GM18505 (cell line): ENCODE measurements around the gene LINGO4.

Experiments
- ATAC-seq: cut with Tn5 transposase; IDR thresholded peaks from one replicate; pipeline ENCODE4 v1.9.1; 2021; ENCODE audit not compliant: unreplicated experiment
- POLR2A ChIP-seq: IDR thresholded peaks from 4 replicates; pipeline ENCODE4 v1.6.1; 2011; ENCODE audit warnings: borderline replicate concordance; ENCODE audit not compliant: insufficient read depth, insufficient read length; ENCODE audit errors: extremely low read depth

The LINGO4 gene

DNA sequence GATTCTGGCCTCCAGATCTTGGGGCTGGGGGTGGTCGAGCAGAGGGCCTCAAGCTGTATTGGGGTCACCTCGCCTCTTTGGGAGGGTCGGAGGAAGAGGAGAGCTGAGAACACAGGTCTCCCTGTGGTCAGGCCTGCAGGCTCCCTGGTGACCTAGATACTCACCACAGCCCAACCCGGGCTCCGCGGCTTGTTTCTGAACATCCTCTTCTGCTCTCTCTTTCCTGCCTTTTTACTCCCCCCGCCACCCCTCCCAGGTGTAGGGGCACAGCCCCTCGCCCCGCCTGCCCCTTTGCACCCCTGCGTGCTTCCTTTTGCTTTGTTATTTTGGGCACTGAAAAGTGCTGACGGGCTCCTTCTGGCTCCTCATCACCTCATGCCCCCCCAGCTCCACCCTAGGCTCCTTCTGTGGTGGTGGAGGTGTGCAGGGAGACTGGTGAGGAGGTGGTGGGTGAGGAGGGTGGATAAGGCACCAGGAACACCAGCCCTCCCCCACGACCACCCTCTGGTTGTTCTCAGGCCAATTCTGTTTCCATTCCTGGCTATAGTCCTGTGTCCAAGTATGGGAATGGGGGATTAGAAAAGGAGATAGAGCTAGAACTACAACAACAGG, 10.6 kb upstream of the LINGO4 start:
- ATAC-seq = no peak
- no peak for TF ChIP-seq POLR2A

DNA sequence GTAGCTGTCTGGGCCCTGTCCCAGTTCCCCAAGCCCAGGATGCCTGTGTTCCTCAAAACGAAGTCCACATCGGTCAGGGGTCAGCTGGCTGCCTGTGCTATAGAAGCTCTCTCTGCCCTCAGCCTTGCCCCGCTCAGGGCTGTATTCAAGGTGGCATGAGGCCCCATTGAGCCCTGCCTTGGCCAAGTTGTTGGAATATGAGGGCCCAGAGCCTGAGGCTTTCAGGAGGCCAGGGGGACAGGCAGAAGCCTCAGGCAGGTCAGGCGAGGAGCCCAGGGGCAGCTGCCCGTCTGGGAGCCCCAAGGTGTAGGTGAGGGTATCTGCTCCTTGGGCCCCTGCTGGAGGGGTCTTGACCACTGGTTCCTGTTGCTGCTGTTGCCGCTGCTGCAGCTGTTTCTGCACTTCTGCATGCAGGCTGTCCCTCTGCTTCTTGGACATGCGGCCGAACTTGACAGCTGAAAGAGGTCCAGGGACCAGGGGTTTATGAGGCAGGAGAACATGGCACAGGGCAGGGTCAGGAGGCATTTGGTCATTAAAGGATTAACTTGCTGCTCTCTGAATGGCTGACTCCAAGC, 9.8 kb upstream of the LINGO4 start:
- no peak for TF ChIP-seq POLR2A
- no peak for ATAC-seq

DNA sequence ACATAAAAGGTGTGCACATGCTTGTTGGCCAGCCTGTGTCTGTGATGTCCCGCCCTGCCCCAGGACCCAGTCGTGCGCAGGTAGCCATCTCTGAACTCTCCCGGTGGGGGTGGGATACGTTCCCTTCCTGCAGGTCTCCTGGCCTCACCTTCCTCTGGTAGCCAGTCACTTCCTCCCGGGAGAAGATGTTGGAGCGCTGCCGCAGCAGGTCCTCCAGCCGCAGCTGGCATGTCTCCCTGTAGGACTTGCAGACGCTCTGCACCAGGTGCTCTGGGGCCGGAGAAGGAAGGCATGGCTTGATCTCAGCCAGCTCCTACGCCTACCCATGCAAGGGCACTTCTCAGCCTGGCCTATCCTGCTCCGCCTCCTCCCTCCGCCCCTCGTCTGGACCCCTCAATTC, 9.2 kb upstream of the LINGO4 start:
- TF ChIP-seq POLR2A = no peak
- no peak for ATAC-seq

DNA sequence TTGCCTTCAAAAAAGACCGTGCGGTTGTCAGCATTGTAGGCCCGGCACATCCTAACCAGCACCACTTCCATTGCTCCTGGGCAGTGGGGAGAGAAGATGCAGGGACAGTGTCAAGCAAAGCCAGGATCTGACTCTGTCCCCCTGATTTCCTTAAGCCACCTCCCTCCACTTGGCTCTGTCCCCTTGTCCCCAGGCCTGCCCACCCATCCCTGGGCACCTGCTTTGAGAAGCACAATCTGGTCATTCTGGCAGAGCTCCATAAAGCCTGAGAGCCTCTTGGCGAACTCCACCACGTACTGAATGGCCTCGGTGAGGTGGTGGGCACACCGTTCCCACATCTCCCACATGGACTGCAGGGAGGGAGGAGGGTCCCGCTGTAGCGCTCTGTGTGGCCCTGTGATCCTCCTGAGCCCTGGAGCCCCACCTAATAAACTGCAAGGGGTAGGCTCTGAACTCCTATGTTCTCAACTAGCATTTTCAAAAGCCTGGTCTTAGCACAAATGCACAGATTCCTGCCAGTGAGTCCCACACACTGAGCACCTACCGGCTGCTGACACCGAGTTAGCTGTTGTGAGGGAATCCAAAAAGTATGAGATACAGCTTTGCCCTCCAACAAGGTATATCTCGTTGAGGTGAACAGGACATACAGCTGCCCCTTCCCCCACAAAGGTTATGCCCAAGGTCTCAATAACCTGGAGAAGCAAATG, 8.2 kb upstream of the LINGO4 start:
- no peak for ATAC-seq

DNA sequence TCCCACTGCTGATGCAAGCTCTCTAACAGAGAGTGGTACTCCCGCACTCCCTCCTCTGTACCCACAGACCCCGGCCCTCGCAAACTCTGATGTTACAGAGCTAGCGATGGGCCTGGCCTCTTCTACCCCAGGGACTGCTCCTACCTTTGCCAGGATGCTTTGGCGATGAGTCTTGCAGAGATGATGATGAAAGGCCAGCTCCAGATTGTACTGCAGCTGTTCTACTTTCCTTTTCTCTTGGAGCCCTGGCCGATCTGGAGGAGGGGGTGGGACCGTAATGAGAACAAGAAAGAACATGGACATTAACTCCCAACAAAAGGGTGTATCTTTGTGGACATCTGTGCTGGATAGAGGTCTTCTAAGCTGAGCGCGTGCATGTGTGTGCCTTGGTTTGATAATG, 6.0 kb upstream of the LINGO4 start:
- ATAC-seq = no peak
- TF ChIP-seq POLR2A = no peak

More for the DNA sequence above, 8.2 kb upstream of the LINGO4 start:
- TF ChIP-seq POLR2A = no peak

DNA sequence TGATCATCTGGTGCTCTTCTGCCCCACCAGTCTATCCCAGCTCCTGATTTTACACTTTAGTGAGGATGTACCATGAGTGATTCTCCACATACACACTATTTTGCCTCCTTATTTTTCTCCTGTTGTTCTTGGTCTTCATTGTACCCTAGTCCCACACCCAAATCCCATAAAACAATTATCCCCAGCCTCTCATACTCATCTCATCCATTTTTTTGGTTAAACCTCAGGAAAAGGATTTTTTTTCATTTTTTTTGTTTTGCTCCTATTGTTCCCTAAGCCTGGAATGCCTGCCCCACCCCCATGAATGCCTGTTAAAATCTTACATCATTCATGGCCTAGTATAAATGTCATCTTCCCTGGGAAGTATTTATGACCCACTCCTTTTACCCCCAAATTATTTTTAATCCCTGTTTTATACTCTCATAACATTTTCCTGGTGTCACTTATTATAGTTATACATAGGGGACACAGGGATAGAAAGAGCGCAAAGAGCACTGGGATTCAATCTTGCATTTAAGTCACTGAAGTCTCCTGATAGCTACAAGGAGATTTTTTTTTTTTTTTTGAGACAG, 4.9 kb upstream of the LINGO4 start:
- TF ChIP-seq POLR2A = no peak
- no peak for ATAC-seq

DNA sequence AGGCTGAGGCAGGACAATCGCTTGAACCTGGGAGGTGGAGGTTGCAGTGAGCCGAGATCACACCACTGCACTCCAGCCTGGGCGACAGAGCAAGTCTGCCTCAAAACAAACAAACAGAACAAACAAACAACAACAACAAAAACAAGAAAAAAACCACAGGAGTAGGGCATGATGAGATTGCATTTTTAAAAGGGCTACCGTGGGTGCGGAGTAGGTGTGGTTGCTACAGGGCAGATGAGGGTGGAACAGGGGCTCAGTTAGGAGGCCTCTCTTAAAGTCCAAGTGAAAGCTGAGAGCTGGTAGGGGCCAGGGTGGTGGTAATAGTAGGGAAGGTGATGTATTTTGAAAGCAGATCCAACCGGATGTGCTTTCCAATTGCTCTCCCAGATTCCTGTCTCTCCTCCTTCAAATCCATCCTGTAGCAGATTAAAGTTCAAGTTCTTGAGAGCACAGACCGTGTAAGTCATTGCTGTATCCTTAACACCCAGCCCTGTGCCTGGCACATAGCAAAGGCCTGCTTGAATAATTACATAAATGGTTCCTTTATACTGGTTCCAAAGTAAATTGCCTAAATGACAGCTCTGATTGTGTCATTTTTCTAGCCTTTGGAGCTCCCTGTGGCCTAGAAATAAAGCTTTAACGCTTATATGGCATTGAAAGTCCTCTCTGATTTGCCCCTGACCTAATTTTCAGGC, 4.2 kb upstream of the LINGO4 start:
- no peak for ATAC-seq
- TF ChIP-seq POLR2A = no peak

DNA sequence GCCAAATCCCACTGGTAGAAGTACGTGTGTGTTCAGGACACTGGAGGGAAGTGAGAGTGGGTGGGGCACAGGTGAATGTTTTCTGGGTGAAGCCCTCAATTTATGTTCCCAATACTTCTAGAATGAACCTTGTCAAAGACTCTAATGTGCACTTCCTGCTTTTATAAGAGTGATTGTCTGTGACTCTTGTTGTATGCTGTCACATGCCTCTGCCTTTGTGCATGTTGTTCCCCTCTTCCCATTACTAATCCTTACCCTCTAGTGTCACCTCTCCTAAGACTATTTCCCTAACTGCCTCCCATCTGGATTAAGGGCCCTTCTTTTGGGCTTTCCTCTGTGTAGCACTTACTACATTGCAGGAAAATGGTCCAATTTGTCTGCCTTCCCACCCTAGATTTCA, 2.5 kb upstream of the LINGO4 start:
- no peak for ATAC-seq
- TF ChIP-seq POLR2A = no peak

DNA sequence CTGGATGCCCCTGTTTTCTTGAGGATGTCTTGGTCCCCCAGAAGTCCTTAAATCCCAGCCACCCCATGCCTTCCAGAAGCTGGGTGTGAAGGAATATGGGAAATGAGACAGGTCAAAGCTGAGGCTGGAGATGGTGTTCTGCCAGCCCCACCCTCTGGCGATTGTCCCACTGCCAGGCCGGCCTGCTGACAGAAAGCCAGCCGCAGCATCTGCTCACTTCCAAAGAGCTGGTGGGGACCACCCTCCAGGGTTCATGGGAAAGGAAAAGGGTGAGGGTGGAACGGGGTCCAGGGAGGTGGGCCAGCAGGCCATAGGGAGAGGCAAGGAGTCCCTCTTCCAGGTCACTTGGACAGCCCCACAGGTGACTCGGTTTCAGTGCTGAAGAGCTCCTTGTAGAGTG, 1.9 kb upstream of the LINGO4 start:
- ATAC-seq = no peak
- TF ChIP-seq POLR2A = no peak

DNA sequence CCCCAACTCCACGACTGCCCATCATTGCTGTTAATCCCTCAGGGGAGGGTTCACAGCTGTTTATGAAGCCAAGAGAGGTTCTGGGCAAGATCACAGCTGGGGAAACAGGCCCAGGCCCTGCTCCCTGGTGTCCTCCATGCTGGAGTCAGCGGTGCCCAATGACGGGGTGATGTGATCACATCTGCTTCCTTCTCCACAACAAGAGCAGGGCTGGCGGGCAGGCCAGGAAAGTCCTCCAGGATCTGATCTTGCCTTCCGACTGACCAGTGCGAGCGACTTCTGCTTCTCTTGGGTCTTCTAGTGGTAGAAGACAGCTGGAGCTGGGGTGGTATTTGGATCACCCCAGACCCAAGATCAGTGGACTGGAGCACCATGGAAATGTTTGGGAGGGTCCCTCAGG, 951 bp upstream of the LINGO4 start:
- no peak for ATAC-seq
- TF ChIP-seq POLR2A = no peak

DNA sequence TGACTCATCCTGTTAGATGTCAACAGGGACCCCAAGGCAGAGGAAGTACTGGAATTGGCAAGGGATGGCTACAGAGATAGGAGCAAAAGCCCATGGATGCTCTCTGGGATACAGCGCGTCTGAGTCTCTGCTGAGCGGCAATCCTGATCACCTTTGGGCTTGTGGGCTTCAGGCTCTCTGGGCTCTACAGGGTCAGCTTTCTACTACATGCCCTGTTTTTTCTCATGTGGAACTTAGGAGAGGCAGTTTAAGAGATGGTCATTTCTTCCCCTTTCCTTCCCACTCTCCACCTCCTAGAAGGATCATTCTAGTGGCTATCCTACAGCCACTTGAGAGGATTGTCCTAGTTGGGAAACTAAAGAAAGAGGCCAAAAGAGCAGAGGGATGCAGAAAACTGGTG, 1.3 kb downstream of the LINGO4 start:
- TF ChIP-seq POLR2A = no peak
- ATAC-seq = no peak

DNA sequence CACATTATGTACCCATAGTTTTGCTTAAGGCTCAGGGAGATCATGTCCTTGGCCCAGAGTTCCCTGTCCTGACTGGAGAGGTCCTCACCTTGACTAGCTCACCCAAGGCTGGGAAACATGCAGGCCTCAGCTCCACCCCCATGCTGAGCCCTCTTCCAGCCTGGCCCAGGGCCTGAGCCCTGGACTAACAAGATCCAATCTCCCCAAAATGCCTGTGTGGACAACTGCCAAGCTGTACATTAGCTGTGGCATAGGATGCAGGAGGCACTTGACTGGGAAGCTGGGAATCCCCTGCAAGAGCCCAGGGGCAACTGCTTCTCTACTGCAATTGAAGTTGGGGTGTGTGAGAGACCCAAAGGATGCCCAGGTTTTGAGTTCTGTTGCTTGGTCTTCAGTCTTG, 2.1 kb downstream of the LINGO4 start:
- TF ChIP-seq POLR2A = no peak
- no peak for ATAC-seq

DNA sequence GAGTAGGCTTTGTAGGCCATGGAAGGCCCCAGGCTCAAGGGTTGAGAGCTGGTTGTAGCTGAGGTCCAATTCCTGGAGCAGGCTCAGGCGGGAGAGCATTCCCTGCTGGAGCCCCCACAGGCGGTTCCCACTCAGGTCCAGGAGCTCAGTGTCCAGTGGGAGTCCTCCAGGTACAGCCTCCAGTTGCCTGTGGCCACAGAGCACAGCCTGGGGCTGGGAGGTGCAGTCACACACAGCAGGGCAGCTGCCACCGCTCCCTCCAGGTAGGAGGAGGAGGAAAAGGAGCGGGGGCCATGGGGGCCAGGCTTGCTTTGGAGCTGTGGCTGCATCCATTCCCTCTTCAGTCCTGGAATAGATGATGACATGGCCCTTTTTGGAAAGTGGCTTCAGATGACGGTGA, 2.8 kb downstream of the LINGO4 start:
- no peak for TF ChIP-seq POLR2A
- ATAC-seq = no peak
